ENCODE data around the gene MAG.

GRCh38 chr19:35285095-35285449, 6.9 kb upstream of the MAG start:
- TF ChIP-seq EZH2 (IDR thresholded peaks at IDR 0.05; ENCODE audit: borderline replicate concordance, low read length) = no peak
- TF ChIP-seq CTCF (IDR thresholded peaks at IDR 0.05; ENCODE audit: low read length) = no peak

Measured in OCI-LY1 (cell line).